DOHH2 (cell line): ENCODE results near the gene DGCR2.
A peak's percentile ranks its signal among the peaks of the same experiment; 100 is the strongest.

ENCODE experiments used
- H3F3A ChIP-seq: fragments of 200-600 bp; sonication (generic), shearing (Covaris generic); 2 replicates; pipeline ENCODE4 v1.6.0; 2016; ENCODE audit warnings: antibody characterized with exemption, mild to moderate bottlenecking; ENCODE audit not compliant: control insufficient read depth, insufficient read depth
- H3K27ac ChIP-seq: fragments of 200-600 bp; sonication (generic); 2 replicates; pipeline ENCODE4 v1.5.1; 2014; ENCODE audit warnings: low read depth, mild to moderate bottlenecking, low read length, moderate library complexity
- H3K27me3 ChIP-seq: fragments of 200-600 bp; sonication (generic); 2 replicates; pipeline ENCODE4 v1.6.1; 2014; ENCODE audit warnings: mild to moderate bottlenecking, low read length, mixed read lengths; ENCODE audit not compliant: control insufficient read depth
- H3K36me3 ChIP-seq: fragments of 200-600 bp; sonication (generic); 2 replicates; pipeline ENCODE4 v1.6.1; 2014; ENCODE audit warnings: mild to moderate bottlenecking, low read length, moderate library complexity, mixed read lengths; ENCODE audit not compliant: control insufficient read depth
- H3K4me1 ChIP-seq: fragments of 200-600 bp; sonication (generic); 2 replicates; pipeline ENCODE4 v1.6.1; 2014; ENCODE audit warnings: mild to moderate bottlenecking, low read length, mixed read lengths; ENCODE audit not compliant: control insufficient read depth
- H3K4me2 ChIP-seq: fragments of 200-600 bp; sonication (generic); 2 replicates; pipeline ENCODE4 v1.6.0; 2014; ENCODE audit warnings: mild to moderate bottlenecking, low read length, moderate library complexity
- H3K4me3 ChIP-seq: fragments of 200-600 bp; sonication (generic); 2 replicates; pipeline ENCODE4 v1.5.1; 2014; ENCODE audit warnings: mild to moderate bottlenecking, low read length, mixed read lengths
- H3K79me2 ChIP-seq: fragments of 200-600 bp; sonication (generic); 2 replicates; pipeline ENCODE4 v1.6.1; 2014; ENCODE audit warnings: mild to moderate bottlenecking, low read length, mixed read lengths; ENCODE audit not compliant: control insufficient read depth
- H3K9me2 ChIP-seq: fragments of 200-600 bp; sonication (generic); replicated peaks from 2 replicates; pipeline ENCODE4 v1.6.1; 2014; ENCODE audit warnings: mild to moderate bottlenecking, low read length, mixed read lengths; ENCODE audit not compliant: control insufficient read depth
- H3K9me3 ChIP-seq: fragments of 200-600 bp; sonication (generic); 2 replicates; pipeline ENCODE4 v1.6.1; 2014; ENCODE audit warnings: antibody characterized with exemption, low read length, mixed read lengths; ENCODE audit not compliant: control insufficient read depth, insufficient read depth
- H4K20me1 ChIP-seq: fragments of 200-600 bp; sonication (generic); 2 replicates; pipeline ENCODE4 v1.6.0; 2014; ENCODE audit warnings: low read depth, mild to moderate bottlenecking, antibody characterized with exemption, low read length, moderate library complexity; ENCODE audit not compliant: control insufficient read depth, insufficient read depth
- CTCF ChIP-seq: fragments of 200-600 bp; sonication (generic); IDR thresholded peaks from one replicate; pipeline ENCODE4 v1.5.1; 2014; ENCODE audit warnings: antibody characterized with exemption, mild to moderate bottlenecking, low read depth, low read length; ENCODE audit not compliant: poor library complexity, severe bottlenecking
- EZH2phosphoT487 ChIP-seq: fragments of 200-600 bp; sonication (generic); IDR thresholded peaks from 2 replicates; pipeline ENCODE4 v1.6.1; 2017; ENCODE audit warnings: borderline replicate concordance, mild to moderate bottlenecking, antibody characterized with exemption, low read length, moderate library complexity, mixed read lengths

DGCR2 gene

DNA sequence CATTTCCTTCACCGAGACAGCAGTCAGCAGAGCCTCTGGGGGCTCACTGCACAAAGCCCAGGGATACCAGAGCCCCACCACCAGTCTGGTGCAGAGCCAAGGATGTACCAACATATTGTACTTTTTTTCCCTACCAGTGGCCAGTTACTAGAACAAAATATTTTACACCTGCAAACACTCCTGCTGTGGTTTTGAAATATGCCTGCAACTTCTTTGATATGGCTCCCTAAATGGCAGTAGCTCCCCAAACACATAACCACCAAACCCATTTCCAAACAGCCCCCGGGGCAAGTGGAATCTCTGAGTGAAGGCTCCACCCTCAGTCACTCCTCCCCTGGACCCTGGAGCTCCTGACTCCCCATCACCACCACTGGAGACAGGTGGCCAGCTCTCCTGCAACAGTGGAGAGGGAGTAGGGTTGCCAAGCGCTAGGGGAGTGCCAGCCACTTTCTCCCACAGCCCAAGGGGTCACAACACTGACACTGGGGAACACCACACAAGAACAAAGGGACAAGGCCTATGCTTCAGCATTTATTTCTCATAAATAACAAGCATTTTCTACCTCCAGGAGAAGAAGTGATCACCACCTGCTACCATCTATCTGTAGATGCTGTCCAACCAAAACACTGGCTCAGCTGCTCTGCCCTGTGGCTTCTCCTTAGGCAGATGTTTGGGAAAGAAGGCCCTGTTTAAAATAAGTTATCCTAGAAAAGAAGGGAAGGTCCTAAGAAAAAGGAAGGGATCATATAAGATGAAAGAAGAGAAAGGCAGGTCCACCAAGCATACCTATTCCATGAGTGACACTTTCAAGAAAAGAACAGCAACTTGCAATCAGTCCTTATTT, 15.1 kb downstream of the DGCR2 start:
- no peaks in the 10 kb centered on the region for H3K9me2 ChIP-seq
- H4K20me1 ChIP-seq = peaks cover 23% of the 10 kb centered on the region
- H3K4me3 ChIP-seq = no peak overlapping the region
- no peaks in the 10 kb centered on the region for H3K27me3 ChIP-seq
- peaks cover 15% of the 10 kb centered on the region for H3K4me1 ChIP-seq
- no peak overlapping the region for H3K27ac ChIP-seq
- no peaks in the 10 kb centered on the region for H3F3A ChIP-seq
- TF ChIP-seq EZH2phosphoT487 (no peak), CTCF (no peak)
- no peak overlapping the region for H3K4me2 ChIP-seq
- H3K36me3 ChIP-seq = no peaks in the 10 kb centered on the region
- peaks cover 87% of the 10 kb centered on the region for H3K79me2 ChIP-seq
- no peaks in the 10 kb centered on the region for H3K9me3 ChIP-seq

GRCh38 chr22:19105867-19106802, 16.1 kb downstream of the DGCR2 start:
- TF ChIP-seq EZH2phosphoT487 = no peak
- peak; percentile 57 for TF ChIP-seq CTCF
- Histone ChIP-seq H3K79me2 (peaks cover 91% of the 10 kb centered on the region), H3K4me3 (no peak overlapping the region), H4K20me1 (peaks cover 23% of the 10 kb centered on the region), H3K4me1 (peaks cover 15% of the 10 kb centered on the region), H3F3A (no peaks in the 10 kb centered on the region), H3K27me3 (no peaks in the 10 kb centered on the region), H3K9me2 (no peaks in the 10 kb centered on the region), H3K36me3 (no peaks in the 10 kb centered on the region), H3K9me3 (no peaks in the 10 kb centered on the region), H3K27ac (no peak overlapping the region), H3K4me2 (no peak overlapping the region)

GRCh38 chr22:19105456-19105855, 16.8 kb downstream of the DGCR2 start:
- Histone ChIP-seq H3K4me1 (peaks cover 15% of the 10 kb centered on the region), H3K27ac (no peak overlapping the region), H3K9me3 (no peaks in the 10 kb centered on the region), H3K4me2 (no peak overlapping the region), H3K27me3 (no peaks in the 10 kb centered on the region), H3K9me2 (no peaks in the 10 kb centered on the region), H3K4me3 (no peak overlapping the region), H3F3A (no peaks in the 10 kb centered on the region), H4K20me1 (peaks cover 23% of the 10 kb centered on the region), H3K79me2 (peaks cover 90% of the 10 kb centered on the region), H3K36me3 (no peaks in the 10 kb centered on the region)
- TF ChIP-seq EZH2phosphoT487 (no peak), CTCF (no peak)
